SJCRH30 (cell line): ENCODE results near the gene FGF3. TPM values are rescaled to one million over a fixed set of nuclear protein-coding genes. Genes with fewer than 3 reads are reported as not detected.
"Not testable (repeated sequence)": the region's sequence is repeated elsewhere in the genome, so short reads cannot be mapped to it uniquely, and the experiment has no call there.

Source experiments
- DNase-seq, 2 experiments: peaks; one replicate each; pipeline ENCODE4 v3.0.0-alpha.2; 2015 to 2020
- H3K27ac ChIP-seq: fragments of 250-450 bp; sonication (Bioruptor Pico); 2 replicates; pipeline ENCODE4 v1.5.1; 2020; ENCODE audit warnings: mild to moderate bottlenecking, moderate library complexity
- H3K27me3 ChIP-seq: fragments of 250-450 bp; sonication (Bioruptor Pico); 2 replicates; pipeline ENCODE4 v1.5.1; 2020; ENCODE audit warnings: mild to moderate bottlenecking, moderate library complexity
- H3K36me3 ChIP-seq: fragments of 250-450 bp; sonication (Bioruptor Pico); 2 replicates; pipeline ENCODE4 v1.5.1; 2020; ENCODE audit warnings: mild to moderate bottlenecking, moderate library complexity
- H3K4me1 ChIP-seq: fragments of 250-450 bp; sonication (Bioruptor Pico); 2 replicates; pipeline ENCODE4 v1.5.1; 2020; ENCODE audit warnings: mild to moderate bottlenecking, moderate library complexity
- H3K4me3 ChIP-seq: fragments of 250-450 bp; sonication (Bioruptor Pico); 2 replicates; pipeline ENCODE4 v1.5.1; 2020; ENCODE audit warnings: mild to moderate bottlenecking, moderate library complexity
- H3K9me3 ChIP-seq: fragments of 250-450 bp; sonication (Bioruptor Pico); replicated peaks from 2 replicates; pipeline ENCODE4 v1.5.1; 2020; ENCODE audit warnings: mild to moderate bottlenecking, moderate library complexity
- total RNA-seq: library from RNA; depleted of rRNA; stranded (reverse); fragments of >200 nt; shearing (Covaris generic); gene quantifications from 2 replicates; pipeline ENCODE4 v1.2.3, GENCODE V29; 2014

The FGF3 gene
- total RNA-seq, 1 experiment from 2014 or later: not detected

- H3K9me3 ChIP-seq: no peaks in the 10 kb centered on the region
- 0 out of 2 replicates have a peak, but pooled peaks cover 8% of the 10 kb centered on the region for H3K27me3 ChIP-seq
- no peaks in the 10 kb centered on the region for H3K4me1 ChIP-seq
- no peak overlapping the region for H3K27ac ChIP-seq
- H3K36me3 ChIP-seq: no peaks in the 10 kb centered on the region
- no peak overlapping the region for H3K4me3 ChIP-seq
- no peak for DNase-seq
Observed at GRCh38 chr11:69791276-69792180, 27.7 kb downstream of the FGF3 start.

GRCh38 chr11:69788956-69789355 lies 30.3 kb downstream of the FGF3 start:
- H3K36me3 ChIP-seq: no peaks in the 10 kb centered on the region
- H3K4me1 ChIP-seq: no peaks in the 10 kb centered on the region
- H3K27me3 ChIP-seq: 0 out of 2 replicates have a peak, but pooled peaks cover 8% of the 10 kb centered on the region
- H3K27ac ChIP-seq: no peak overlapping the region
- no peak overlapping the region for H3K4me3 ChIP-seq
- no peaks in the 10 kb centered on the region for H3K9me3 ChIP-seq
- no peak for DNase-seq

- no peak overlapping the region for H3K4me3 ChIP-seq
- no peaks in the 10 kb centered on the region for H3K9me3 ChIP-seq
- H3K4me1 ChIP-seq: no peaks in the 10 kb centered on the region
- H3K27me3 ChIP-seq: 0 out of 2 replicates have a peak, but pooled peaks cover 8% of the 10 kb centered on the region
- H3K36me3 ChIP-seq: no peaks in the 10 kb centered on the region
- H3K27ac ChIP-seq: no peak overlapping the region
- no peak for DNase-seq
Observed at GRCh38 chr11:69787906-69788305, 31.3 kb downstream of the FGF3 start.

- Histone ChIP-seq H3K4me1 (no peaks in the 10 kb centered on the region), H3K27me3 (0 out of 2 replicates have a peak, but pooled peaks cover 8% of the 10 kb centered on the region), H3K27ac (no peak overlapping the region), H3K36me3 (no peaks in the 10 kb centered on the region), H3K4me3 (no peak overlapping the region), H3K9me3 (no peaks in the 10 kb centered on the region)
- DNase-seq: no peak
Observed at GRCh38 chr11:69787457-69787856, 31.8 kb downstream of the FGF3 start.

DNA sequence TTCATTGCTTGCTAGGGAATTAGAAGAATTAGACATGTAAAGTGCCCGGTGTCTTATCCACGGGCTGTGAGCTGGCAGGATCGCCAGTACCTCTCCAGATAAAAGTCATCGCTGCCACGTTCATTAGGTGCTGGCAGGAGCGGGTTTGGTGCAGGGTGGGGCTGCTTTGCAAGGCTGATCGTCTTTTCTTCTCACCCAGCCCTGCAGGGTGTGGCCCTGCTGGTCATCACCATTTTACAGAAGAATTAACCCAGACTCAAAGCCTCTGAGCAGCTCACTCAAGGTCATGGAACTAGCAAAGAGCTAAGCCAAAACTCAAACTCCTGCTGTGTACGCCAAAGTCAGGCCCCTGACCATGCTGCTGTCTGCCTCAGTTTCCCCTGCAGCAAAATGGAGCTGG lies 38.0 kb downstream of the FGF3 start:
- Histone ChIP-seq H3K4me3 (no peak overlapping the region), H3K27me3 (no peaks in the 10 kb centered on the region), H3K27ac (no peak overlapping the region), H3K4me1 (no peaks in the 10 kb centered on the region), H3K9me3 (no peaks in the 10 kb centered on the region), H3K36me3 (no peaks in the 10 kb centered on the region)
- DNase-seq: no peak

DNA sequence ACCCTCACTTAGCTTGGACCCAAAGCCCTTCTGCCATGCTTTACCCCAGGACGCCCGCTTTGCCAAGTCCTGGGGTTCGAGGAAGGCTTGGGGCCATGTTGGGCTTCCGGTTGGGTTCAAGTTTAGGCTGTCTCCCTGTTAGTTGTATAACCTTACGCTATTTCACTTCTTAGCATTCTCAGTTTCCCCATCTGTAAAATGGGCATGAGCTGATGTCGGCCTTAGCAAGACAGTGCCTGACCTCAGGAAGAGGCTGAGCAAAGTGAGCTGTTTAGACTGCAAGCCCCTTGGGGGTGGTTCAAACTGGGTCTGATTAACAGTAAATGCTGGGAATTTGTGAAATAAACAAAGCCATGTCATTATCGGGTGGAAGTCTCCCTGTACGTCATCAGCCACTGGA lies 40.8 kb downstream of the FGF3 start:
- Histone ChIP-seq H3K27me3 (no peaks in the 10 kb centered on the region), H3K27ac (no peak overlapping the region), H3K4me3 (no peak overlapping the region), H3K36me3 (no peaks in the 10 kb centered on the region), H3K9me3 (no peaks in the 10 kb centered on the region), H3K4me1 (no peaks in the 10 kb centered on the region)
- no peak for DNase-seq

DNA sequence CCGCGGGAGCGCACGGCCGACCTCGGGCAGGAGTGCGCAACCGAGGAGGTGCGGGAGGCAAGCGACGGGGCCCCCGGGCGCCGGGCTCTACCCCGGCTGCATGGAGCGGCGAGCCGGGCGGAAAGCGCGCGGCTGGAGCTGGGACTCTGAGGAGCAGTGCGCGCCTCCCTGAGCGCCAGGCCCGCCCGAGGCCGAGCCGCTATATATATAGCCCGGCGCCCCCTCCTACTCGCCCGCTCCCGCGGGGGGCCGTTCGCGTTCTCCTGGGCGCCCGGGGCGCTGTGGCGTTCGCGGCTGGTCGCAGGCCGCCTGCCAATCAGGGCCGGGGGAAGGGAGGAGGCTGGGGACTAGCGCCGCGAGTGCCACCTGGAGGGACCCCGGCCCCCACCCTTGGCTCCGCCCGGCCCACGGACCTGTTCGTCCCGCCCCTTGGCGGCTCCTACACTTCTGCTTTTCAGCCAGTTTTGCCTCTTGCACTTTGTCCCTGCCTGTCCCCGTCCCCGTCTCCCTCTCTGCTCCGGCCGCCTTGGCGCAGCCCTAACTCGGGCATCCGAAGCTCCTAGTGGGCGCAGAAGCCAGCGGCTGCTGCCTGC lies 44.0 kb downstream of the FGF3 start, which contains the start of gene FGF4:
FGF4 (minus strand) TSS at position 179 of the 593 bp plus-strand sequence. CDS start 257 bp downstream, outside the sequence.
- Histone ChIP-seq H3K4me1 (no peaks in the 10 kb centered on the region), H3K4me3 (no peak within 1 kb of the TSS), H3K9me3 (no peaks in the 10 kb centered on the region), H3K36me3 (no peaks in the 10 kb centered on the region), H3K27me3 (no peaks in the 10 kb centered on the region; the same call in 1 of the 2 replicates), H3K27ac (no peak within 1 kb of the TSS)
- DNase-seq: no peak

- no peak for DNase-seq
- Histone ChIP-seq H3K27me3 (no peaks in the 10 kb centered on the region; the same call in 1 of the 2 replicates), H3K36me3 (no peaks in the 10 kb centered on the region), H3K4me3 (no peak overlapping the region), H3K4me1 (no peaks in the 10 kb centered on the region), H3K27ac (no peak overlapping the region), H3K9me3 (no peaks in the 10 kb centered on the region)
Observed at GRCh38 chr11:69774354-69775162, 44.7 kb downstream of the FGF3 start.

DNA sequence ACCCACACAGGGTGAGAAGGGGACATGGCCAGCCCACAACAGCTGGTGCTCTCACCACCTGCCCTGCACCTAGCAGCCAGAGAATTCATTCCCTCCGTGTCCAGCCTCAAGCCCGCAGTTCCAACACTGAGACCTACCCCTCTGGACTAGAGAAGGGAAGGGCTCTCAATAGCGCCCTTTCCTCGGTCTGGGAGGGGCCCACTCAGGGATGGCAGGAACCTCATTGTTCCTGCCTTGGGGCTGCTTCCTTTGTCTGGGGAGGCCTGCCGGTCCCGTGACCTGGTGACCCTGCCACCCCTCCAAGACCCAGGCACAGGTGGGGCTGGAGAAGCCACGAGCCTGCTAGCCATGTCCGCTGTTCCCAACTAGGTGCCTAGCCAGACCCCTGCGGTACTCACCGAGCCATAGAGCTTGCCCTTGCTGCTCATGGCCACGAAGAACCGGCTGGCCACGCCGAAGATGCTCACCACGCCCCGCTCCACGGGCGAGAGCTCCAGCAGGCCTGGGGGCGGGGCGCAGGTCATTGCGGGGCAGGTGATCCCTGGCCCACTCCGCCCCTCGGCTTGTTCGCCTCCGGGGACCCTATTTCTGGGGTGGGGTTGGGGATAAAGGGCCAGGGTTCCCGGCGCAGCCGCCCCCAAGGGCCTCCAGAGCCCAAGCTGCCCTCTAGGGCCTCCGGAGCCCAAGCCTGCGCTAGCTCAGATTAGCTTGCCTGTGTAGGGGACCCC lies 45.4 kb downstream of the FGF3 start:
- DNase-seq: no peak
- Histone ChIP-seq H3K27ac (no peak overlapping the region), H3K4me1 (no peaks in the 10 kb centered on the region), H3K9me3 (no peaks in the 10 kb centered on the region), H3K27me3 (no peaks in the 10 kb centered on the region; the same call in 1 of the 2 replicates), H3K36me3 (no peaks in the 10 kb centered on the region), H3K4me3 (no peak overlapping the region)

DNA sequence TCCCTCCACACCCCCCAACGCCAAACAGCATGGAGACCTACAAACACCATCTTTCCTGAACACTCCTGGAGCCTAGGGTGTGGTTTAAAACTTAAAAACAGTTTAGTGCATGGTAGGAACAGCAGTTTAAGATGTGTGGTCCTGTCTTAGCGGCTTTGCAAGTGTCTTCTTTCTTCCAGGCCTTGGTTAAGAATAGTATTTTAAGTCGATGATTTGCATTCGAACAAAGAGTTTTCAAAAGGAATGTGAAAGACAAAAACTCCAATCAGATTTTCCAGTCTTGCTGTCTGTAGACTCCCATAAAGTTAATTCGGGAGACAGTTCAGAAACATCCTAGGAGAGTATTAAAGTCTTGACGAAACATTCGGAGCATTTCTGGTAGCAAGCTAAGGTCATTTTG lies 47.8 kb downstream of the FGF3 start:
- Histone ChIP-seq H3K36me3 (no peaks in the 10 kb centered on the region), H3K4me3 (no peak overlapping the region), H3K4me1 (no peaks in the 10 kb centered on the region), H3K27me3 (no peaks in the 10 kb centered on the region; the same call in 1 of the 2 replicates), H3K9me3 (no peaks in the 10 kb centered on the region), H3K27ac (no peak overlapping the region)
- no peak for DNase-seq

- Histone ChIP-seq H3K27ac (no peak overlapping the region), H3K4me3 (no peak overlapping the region), H3K27me3 (no peaks in the 10 kb centered on the region; the same call in 1 of the 2 replicates), H3K4me1 (no peaks in the 10 kb centered on the region), H3K36me3 (no peaks in the 10 kb centered on the region), H3K9me3 (no peaks in the 10 kb centered on the region)
- DNase-seq: no peak
Observed at GRCh38 chr11:69770540-69770939, 48.7 kb downstream of the FGF3 start.

DNA sequence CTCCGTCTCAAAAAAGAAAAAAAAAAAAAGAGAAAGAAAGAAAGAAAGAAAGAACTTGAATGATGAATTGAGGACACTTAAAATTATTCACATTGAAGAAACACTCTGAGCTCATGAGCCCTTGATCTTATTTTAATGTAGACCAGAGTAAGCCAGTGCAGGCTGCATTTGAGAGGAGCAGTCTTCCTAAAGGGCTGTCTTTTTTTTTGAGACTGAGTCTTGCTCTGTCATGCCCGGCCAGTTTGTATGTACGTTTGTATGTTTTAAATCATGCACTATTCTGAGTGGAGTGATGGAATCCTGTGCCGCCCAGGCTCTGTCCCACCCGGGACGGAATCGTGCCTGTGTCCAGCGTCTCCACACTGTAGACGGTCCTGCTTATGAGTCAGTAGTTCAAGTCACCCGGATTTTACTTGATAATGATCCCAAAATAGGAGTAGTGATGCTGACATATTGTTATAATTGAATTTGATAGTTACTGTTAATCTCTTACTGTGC lies 53.7 kb downstream of the FGF3 start:
- H3K27me3 ChIP-seq: no peaks in the 10 kb centered on the region; the same call in 1 of the 2 replicates
- no peaks in the 10 kb centered on the region for H3K4me1 ChIP-seq
- no peak for DNase-seq
- no peak overlapping the region for H3K27ac ChIP-seq
- H3K4me3 ChIP-seq: no peak overlapping the region
- H3K36me3 ChIP-seq: no peaks in the 10 kb centered on the region
- no peaks in the 10 kb centered on the region for H3K9me3 ChIP-seq

GRCh38 chr11:69764918-69765317 lies 54.3 kb downstream of the FGF3 start:
- not testable (repeated sequence) for DNase-seq, H3K4me1 ChIP-seq, H3K27me3 ChIP-seq

DNA sequence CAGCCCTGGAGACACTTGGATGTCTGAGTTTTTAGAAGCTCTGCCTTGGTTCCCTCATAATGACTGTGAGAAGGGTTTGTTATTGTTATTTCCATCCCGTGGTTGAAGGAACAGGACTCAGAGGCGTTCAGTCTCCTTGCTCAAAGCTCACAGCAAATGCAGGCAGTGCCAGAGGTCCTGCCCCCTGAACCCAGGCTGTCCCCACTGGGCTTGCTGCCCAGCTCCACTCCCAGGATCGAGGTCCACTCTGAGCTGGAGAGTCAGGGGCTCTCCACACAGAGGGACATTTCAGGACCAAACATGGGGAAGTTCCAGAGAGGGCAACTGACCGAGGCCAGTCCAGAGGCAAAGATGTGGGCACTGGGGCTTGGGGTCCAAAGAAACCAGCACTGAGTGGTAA lies 58.9 kb downstream of the FGF3 start:
- Histone ChIP-seq H3K27me3 (no peaks in the 10 kb centered on the region), H3K9me3 (no peaks in the 10 kb centered on the region), H3K36me3 (no peaks in the 10 kb centered on the region), H3K27ac (no peak overlapping the region), H3K4me3 (no peak overlapping the region), H3K4me1 (no peaks in the 10 kb centered on the region)
- no peak for DNase-seq

More at GRCh38 chr11:69764918-69765317, 54.3 kb downstream of the FGF3 start:
- H3K9me3 ChIP-seq, H3K36me3 ChIP-seq, H3K4me3 ChIP-seq, H3K27ac ChIP-seq: not testable (repeated sequence)
